Astrocyte of the hippocampus (primary cell): ENCODE results near the gene ID1.

Experiments
- DNase-seq: peaks from one replicate; pipeline ENCODE4 v3.0.0; 2011; ENCODE audit warnings: low read depth, low spot score

Gene ID1

GRCh38 chr20:31605031-31605901 is at the start of gene ID1:
ID1 (plus strand) TSS chr20:31605289; CDS start chr20:31605388, 99 bp downstream.
- DNase-seq: peak; percentile 99

GRCh38 chr20:31559704-31560093 is 45.4 kb upstream of the ID1 start:
- DNase-seq: no peak

GRCh38 chr20:31560094-31560745 is 44.9 kb upstream of the ID1 start:
- peak; percentile 90 for DNase-seq

- peak; percentile 96 for DNase-seq
Observed at GRCh38 chr20:31560746-31561598, 44.1 kb upstream of the ID1 start.

- no peak for DNase-seq
Observed at GRCh38 chr20:31562241-31562640, 42.8 kb upstream of the ID1 start.

GRCh38 chr20:31564284-31564683 is 40.8 kb upstream of the ID1 start:
- no peak for DNase-seq

- DNase-seq: no peak
Observed at GRCh38 chr20:31565699-31566318, 39.3 kb upstream of the ID1 start.

GRCh38 chr20:31566319-31566657 is 38.8 kb upstream of the ID1 start:
- DNase-seq: no peak

- no peak for DNase-seq
Observed at GRCh38 chr20:31566658-31567379, 38.3 kb upstream of the ID1 start.

GRCh38 chr20:31567380-31567720 is 37.7 kb upstream of the ID1 start:
- no peak for DNase-seq

GRCh38 chr20:31568041-31568731 is 36.9 kb upstream of the ID1 start:
- DNase-seq: no peak

GRCh38 chr20:31568773-31569162 is 36.3 kb upstream of the ID1 start:
- DNase-seq: no peak

- peak; percentile 76 for DNase-seq
Observed at GRCh38 chr20:31569163-31570020, 35.7 kb upstream of the ID1 start.

GRCh38 chr20:31570021-31570463 is 35.0 kb upstream of the ID1 start:
- no peak for DNase-seq

- DNase-seq: peak; percentile 61
Observed at GRCh38 chr20:31570735-31571617, 34.1 kb upstream of the ID1 start.

GRCh38 chr20:31572042-31572700 is 32.9 kb upstream of the ID1 start:
- DNase-seq: no peak

GRCh38 chr20:31572701-31573554 is 32.2 kb upstream of the ID1 start:
- peak; percentile 100 for DNase-seq
